GM21619 (cell line): Measurements from ENCODE around the gene PTPRN2.

Experiments used
- ATAC-seq: cut with Tn5 transposase; IDR thresholded peaks from one replicate; pipeline ENCODE4 v1.9.1; 2021; ENCODE audit not compliant: unreplicated experiment

The PTPRN2 gene

DNA sequence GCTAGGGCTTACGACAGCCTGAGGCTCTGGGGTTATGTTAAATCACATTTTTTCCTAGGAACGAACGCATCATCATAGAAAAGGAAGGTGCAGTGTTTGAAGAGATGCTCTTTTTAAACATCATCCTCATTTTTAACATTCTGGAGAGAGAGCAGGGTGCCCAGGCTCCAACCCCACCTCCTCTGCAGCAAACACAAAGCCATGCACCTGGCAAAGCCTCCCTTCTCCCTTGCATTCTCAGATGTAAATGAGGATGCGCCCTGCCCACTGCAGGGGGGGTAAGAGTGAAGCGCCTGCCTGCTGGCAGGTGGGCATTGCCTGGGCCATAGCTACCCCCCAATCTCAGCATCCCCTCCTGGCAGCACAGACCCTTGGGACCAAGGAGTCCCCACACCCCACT, 92.4 kb downstream of the PTPRN2 start:
- ATAC-seq = no peak

DNA sequence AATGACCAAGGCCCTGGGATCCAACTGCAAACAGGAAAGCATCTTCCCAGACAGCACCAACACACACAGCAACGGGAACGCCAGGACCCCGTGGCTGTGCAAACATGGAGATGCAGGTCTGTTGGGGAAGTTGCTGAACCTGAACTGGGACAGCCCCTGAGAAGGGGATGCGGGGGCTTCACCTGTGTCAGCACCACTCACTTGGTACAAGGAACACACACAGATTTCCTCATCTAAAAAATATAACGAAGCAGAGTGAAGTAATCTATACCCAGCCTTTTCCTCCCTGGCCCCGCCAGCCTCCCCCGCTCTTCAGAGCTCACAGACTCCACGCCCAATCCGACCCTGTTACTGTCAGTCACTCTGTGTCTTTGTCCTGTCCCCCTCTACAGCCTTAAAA, 93.0 kb downstream of the PTPRN2 start:
- no peak for ATAC-seq

DNA sequence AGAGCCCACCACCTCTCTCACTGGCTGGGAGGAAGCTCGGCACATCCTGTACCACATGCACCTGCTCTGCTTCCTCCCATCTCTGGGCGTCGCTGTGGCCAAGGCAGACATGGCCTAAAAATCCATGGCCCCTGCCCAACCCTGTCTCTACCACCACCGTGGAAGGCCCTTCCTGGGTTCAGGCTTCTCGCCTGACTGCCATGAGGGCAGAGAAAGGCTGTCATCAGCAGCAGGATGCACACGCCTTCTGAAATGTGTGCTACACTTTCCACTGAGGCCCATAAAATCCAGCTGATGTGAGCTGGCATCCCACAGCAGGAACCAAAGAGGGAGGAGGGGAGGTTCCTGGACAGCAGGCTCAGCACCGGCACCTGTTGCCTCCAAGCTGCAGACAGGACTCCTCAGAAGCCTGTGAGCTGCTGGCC, 93.4 kb downstream of the PTPRN2 start:
- ATAC-seq = no peak

DNA sequence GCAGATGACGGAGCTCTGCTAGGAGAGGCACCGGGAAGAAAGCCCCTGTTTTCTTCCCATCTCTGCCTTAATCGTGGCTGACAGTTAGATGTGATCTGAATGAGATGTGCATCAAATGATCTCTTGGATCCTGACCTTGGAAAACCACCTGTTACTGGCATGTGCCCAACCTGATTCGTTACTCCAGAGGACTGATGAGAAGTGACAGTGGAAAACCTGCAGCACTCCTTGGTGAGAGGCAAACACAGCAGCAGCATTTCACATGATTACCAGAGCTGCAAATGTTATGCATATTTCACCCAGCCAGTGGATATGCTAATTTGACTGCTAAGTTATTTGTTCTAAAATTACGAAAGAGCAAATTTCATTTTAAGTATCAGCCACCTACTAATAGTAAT, 95.3 kb downstream of the PTPRN2 start:
- no peak for ATAC-seq

DNA sequence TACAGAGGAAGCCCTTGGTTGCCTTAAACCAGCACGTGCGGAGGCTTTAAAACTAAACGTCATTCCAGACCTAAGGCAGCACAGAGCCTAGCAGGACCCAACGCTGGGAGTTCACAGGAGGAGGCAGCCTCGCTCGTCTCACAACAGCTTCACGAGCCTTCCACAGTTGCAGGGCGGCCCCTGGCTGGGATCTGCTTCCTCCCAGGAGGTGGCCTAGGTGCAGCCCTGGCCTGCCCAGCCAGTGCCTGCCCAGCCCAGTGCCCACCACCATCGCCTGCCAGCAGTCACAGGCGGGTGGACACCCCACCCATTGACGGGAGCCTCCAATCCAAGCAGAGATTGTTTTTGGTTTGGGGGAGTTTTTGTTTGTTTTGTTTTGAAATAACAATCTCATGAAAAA, 96.5 kb downstream of the PTPRN2 start:
- no peak for ATAC-seq

DNA sequence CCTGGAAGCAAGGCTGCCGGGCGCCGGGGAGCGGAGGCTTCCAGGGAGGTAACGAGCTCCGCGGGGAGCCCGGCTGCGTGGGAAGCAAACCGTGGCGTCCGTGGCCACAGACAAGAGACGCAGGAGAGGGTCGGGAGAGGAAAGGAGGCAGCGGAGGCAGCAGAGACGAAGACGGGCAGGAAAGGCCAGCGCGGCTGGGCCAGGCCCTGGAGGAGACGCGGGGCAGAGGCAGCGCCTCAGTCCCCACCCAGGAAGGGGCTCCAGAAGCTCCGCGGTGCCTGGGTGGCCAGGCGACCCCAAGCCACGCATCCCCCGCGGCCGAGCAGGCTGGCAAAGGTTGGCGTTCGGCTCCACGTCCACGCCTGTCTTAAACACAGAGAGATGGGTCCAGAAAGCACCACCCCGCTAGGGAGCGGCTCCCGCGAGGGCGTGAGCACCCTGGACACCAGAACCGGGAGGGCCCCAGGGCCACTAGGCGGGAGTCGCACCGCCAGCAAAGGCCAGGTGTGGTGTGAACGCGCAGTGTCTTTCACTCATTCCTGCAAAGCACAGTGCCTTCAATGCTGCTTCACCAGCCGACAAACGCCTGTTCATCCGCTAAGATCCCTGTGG, 97.3 kb downstream of the PTPRN2 start:
- ATAC-seq = no peak

DNA sequence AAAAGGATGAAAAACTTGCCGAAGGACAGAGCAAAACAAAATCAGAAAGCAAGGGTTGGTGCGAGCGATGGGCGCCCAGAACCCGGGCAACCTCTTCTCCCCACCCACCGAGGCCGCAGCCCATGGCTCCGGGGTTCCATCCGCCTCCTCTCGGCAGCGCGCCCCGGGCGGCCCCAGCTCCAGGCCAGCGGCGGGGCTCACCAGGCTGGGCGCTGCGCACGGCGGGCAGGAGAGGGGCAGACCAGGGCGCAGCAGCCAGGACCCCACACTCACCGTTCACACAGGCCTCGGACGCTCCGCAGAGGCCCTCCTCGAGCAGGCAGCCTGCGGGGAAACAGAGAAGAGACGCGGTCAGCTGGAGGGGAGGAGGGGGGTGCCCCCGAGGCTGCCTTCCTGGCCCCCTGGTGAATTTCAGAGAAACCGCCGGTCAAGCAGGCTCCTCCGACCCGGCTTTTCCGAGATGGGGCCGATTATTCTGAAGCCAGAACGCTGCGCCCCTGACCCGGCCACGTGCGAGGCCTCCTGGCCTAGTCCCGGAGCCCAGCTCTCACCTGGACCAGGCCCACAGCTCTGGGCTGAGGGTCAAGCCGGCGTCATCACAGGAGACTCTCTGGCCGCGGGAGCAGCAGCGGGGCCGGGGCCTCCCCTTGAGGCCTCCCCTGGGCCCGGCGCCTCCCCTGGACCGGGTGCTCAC, 98.0 kb downstream of the PTPRN2 start:
- no peak for ATAC-seq

DNA sequence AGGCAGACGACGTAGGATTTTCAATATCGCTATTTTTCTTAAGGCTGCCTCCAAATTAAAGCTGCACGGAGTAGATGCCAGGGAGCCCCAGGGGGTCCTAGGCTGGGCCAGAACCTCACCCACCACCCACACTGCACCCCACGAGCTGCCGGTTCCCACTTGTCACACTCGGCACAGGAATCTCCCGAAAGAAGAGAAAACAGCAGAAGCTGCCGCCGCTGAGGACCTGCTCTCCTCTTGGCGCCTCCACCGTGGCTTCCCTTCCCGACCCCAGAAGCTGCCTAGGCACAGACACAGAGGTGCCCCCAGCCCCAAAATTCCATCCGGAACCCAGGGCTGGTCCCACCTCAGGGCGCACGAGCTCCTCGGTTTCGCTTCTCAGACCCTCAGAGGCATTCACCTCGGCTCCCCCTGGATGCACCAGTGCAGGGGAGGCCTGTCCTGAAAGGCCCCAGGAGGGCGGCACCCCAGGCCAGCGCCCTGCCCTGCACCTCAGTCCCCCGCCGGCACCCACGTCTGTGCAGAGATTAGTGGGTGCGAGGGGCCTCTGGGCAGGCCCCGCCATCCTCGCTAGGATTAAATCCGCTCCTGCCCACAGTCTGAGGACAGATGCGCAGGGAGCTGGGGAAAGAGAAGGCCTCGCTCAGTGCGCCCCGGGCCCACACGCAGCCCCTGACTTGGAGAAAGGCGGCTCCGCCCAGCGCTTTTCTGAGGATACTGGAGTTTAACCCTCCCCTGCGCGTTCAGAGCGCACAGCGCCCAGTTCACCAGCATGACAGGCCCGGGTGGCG, 99.2 kb downstream of the PTPRN2 start:
- ATAC-seq = no peak

DNA sequence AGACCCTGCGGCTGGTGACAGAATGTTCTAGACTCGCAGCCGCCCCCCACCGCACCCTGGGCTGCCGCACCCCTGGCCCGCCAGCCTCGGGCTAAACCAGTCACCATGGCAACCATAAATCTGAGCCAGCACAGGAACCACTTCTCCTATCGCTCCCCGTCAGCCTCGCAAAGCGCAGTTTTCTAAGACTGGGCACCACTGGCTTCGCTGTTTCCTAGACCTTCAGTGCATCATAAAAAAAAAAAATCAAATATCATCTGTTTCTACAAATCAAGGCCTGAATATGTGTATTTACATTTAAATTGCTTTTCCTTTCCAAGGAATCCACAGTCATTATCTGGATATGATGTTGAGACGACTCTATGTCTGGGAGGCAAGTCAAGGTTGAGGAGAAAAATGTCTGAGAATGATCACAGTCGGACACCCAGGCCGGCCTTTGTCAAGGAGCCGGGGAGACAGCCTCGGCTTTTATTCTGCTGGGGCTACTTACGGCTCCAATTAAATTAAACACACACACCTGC, 99.9 kb downstream of the PTPRN2 start:
- ATAC-seq = no peak

DNA sequence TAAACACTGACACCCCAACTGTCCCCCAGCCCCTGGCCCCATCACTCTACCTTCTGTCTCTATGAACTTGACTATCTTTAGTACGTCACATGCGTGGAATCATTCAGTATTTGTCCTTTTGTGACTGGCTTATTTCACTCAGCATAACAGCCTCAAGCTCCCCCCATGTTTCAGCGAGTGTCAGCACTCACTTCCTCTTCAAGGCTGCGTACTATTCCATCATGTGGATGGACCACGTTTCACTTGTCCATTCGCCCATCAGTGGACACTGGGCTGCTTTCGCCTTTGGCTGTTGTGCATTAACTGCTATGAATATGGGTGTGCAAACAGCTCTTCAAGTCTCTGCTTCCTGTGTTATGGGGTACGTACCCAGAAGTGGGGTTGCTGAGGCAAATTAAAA, 100.7 kb downstream of the PTPRN2 start:
- no peak for ATAC-seq

DNA sequence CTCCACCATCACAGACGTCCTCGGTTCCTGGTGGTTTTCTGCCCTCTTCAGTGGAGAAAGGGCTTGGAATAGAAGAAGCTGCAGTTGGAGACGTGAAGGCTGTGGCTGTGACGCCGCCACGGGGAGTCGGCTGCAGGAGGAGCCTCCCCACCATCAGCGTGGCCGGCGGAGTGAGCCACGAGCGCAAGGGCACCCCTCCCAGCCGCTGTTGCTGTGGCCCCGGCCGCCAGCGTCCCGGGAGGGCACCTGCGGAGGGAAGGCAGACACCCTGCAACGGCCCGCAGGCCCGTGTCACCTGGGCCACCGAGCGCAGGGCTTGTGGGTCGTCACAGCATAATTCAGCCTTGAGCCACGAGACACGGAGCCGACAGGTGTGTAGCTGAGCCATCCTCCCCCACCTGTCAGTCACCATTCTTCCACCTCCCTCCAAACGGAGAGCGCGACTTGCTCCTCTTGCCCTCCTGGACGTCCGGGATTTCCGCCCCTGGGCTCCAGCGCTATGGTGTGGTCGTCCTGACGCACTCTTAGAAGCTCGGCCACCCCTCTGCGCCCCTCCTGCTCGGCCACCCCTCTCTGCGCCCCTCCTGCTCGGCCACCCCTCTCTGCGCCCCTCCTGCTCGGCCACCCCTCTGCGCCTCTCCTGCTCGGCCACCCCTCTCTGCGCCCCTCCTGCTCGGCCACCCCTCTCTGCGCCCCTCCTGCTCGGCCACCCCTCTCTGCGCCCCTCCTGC, 102.7 kb downstream of the PTPRN2 start:
- ATAC-seq = no peak

DNA sequence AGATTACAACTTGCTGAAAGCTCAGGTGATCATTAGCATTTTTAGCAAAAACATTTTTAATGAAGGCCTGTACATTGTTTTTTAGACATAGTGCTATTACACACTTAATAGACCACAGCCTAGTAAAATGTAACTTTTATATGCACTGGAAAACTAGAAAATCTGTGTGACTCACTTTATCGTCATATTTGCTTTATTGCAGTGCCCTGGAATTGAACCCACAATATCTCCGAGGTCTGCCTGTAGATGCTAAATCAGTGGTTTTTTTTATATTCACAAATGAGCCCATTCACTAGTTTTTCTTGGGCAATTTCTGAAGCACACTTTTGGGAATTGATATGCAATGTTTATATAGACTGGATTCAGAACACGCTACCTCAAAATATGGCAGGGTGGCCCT, 105.1 kb downstream of the PTPRN2 start:
- no peak for ATAC-seq

DNA sequence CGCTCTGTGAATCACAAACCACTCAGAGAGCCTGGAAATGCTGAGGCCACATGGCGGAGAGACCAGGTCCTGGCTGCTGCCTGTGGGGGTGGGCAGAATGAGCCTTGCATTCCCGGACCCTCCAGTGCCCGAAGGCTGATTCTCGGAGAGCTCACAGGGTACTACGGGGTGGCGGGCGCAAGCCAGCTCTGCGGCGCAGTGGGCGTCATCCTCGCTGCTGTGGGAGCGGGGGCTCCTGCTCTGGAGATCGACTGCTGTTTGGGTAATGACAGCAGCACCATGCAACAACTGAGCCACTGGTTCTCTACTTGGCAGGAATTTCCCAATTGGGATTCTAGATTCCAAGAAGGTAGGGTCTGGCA, 108.0 kb downstream of the PTPRN2 start:
- no peak for ATAC-seq

DNA sequence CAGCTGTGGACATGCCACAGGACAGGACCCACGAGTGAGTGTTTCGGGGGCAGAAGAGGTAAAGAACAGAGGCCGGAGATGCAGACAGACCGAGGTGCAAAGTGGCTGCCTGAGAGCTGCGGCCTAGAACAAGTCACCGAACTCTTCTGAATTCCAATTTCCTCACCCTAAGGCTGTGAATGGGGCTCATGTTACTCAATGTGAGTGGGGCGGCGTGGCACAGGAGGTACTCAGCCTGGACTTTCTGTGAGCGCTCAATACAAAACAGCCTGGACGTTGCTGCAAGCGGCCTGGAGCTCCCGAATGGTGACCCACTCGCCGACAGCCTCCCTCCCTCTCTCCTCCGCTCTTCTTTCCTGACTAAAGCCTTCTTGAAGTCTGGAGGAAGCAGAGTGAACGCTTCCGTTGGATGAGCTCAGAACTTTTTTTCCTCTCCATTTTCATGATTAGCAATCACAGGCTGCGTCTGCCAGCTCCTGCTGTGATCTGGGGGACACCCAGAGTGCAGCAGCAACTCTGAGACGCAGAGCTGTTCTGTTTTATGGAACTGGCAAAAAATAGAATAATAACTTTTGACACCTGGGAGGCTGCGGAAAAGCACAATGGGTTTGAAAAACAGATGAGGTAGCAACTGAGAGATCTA, 108.5 kb downstream of the PTPRN2 start:
- ATAC-seq = no peak

DNA sequence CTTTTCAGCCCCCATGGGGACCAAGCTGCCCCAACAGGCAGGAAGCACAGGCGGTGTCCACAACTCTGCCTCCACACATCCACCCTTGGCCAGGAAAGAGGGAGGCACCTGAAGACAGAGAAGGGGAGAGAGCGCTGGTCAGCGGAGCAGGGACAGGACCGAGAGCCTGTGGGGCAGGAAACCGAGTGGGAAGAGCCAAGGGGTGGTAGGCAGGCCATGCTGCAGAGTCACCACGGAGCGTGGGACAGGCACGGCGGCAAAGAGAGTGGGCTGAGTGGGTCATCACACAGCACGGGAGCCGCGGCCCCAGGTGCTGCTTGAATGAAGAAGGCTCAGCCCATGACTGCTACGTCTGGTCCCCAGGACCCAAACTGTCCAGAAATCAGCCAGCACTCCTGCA, 109.8 kb downstream of the PTPRN2 start:
- ATAC-seq = no peak

DNA sequence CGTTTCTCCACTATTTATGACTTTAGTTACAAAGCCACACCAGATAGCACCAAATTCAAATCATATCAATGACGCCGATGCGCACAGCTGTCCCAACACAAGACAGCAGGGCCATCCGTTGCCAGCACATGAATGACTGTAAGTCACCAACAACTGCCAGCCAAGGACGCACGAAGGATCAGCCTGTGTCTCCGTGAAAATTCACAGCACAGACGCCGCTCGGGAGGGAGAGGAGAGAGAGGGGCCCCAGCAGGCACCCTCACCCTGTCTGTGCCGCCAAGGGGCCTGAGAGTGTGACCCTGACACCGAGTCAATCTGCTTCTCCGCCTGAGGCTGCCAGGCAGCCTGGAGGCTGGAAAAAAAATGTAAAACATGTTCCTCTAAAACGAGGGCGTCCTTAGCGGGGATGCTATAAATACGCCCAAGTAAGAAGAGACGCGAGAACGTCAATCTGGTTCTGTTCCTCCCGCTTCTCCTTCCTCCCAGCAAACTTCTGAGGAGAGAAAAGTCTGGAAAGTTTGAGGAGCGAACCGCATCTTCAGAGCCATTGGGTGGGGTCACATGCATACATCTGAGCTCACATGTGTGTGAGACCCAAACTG, 111.2 kb downstream of the PTPRN2 start:
- no peak for ATAC-seq

DNA sequence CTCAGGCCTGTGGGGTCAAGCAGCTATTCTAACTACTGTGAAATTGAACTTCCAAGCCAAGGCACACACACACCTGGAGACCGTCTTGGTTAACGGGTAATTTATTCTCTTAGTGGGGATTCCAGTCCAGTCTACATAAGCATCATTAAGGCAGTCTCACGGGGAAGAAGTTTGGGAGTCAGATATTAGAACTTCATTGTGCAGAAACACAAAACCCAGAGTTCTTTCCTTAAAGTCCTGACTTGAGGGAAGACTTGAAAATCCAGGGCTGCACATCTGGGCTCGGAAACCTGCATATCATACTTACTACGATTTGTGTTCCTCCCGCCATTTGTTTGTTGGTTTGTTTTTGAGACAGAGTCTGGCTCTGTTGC, 112.0 kb downstream of the PTPRN2 start:
- no peak for ATAC-seq

DNA sequence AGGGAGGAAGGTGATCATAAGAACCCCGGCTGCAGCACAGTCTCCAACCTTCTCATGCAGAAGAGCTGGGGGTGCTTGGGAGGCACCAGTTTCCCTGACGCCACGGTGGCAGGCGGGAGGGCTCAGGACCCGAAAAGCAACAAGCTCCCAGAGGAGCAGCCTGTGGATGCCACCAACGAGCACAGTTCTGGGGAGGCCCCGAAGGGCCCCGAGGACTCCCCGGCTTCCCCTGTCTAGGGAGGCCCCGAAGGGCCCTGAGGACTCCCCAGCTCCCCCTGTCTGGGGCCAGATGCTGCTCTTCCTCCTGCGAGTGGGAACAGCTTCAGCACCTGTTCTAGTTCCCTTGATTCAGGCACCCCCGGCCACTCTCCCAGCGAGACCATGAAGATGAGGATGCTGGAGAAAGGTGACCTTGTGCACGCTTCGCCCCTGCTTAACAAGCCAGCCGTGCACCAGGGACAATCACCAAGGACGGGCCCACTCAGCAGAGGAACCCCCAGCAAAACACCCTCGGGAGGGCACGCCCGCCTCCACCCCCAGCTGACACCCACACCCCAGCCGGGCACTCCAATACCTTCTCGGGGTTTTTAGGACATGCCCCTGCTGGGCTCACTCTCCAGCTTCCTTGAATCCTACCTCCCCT, 112.5 kb downstream of the PTPRN2 start:
- no peak for ATAC-seq

DNA sequence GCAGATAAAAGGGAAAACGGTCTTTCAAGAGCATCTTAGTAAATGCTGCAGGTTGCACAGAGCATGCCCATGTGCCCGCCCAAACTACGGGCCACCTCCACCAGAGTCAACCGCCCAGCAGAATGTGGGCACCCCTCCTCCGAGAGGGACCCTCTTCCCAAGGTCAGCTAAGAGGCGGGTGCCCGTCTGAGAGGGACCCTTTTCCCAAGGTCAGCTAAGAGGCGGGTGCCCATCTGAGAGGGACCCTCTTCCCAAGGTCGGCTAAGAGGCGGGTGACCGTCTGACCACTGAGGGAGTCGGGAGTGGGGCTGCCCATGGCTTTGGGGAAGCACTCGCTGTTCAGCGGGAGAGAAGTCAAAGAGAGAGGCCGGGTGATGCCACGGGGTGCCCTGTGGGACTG, 113.1 kb downstream of the PTPRN2 start:
- no peak for ATAC-seq

DNA sequence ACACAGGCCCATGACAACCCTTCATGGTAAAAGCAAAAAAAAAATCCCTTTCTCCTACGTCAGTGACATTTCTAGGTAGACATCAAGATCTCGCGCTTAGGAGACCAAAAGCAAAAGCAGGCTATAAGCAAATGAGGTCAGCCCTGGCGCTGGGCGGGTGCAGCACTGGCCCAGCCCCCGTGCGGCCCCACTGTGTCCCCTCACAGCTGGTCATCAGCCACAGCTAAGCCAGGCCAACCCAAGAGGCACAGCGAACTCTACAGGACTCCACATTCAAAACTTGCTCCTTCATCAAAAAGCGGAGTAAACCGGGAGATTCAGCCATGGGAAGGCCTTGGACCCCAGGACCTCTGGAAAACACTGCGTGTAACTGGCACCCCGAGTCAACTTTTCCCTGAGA, 113.7 kb downstream of the PTPRN2 start:
- ATAC-seq = no peak
